Endodermal cell (in vitro differentiated cells): ENCODE measurements around the gene PHF21B. TPM values are rescaled to one million over a fixed set of nuclear protein-coding genes. Genes with fewer than 3 reads are reported as not detected.
A peak's percentile ranks its signal among the peaks of the same experiment; 100 is the strongest.
"Not testable (repeated sequence)": the region's sequence is repeated elsewhere in the genome, so short reads cannot be mapped to it uniquely, and the experiment has no call there.

ENCODE experiments used
- DNase-seq: peaks from one replicate; pipeline ENCODE4 v3.0.0-alpha.2; 2017
- H3K27ac ChIP-seq: 2 replicates; pipeline ENCODE4 v1.5.1; 2013; ENCODE audit warnings: mild to moderate bottlenecking, low read depth, low read length, moderate library complexity
- H3K27me3 ChIP-seq: 2 replicates; pipeline ENCODE4 v1.6.1; 2013; ENCODE audit warnings: mild to moderate bottlenecking, low read length, moderate library complexity; ENCODE audit not compliant: insufficient read depth, control insufficient read depth, poor library complexity, severe bottlenecking
- H3K36me3 ChIP-seq: 2 replicates; pipeline ENCODE4 v1.7.0; 2013; ENCODE audit warnings: mild to moderate bottlenecking, low read length, moderate library complexity; ENCODE audit not compliant: control insufficient read depth, insufficient read depth
- H3K4me1 ChIP-seq: one replicate; pipeline ENCODE4 v1.7.0; 2013; ENCODE audit warnings: low read length; ENCODE audit not compliant: control insufficient read depth, insufficient read depth
- H3K4me3 ChIP-seq: 2 replicates; pipeline ENCODE4 v1.5.1; 2013; ENCODE audit warnings: mild to moderate bottlenecking, low read length, moderate library complexity
- H3K9ac ChIP-seq: 2 replicates; pipeline ENCODE4 v1.6.1; 2013; ENCODE audit warnings: mild to moderate bottlenecking, low read length, moderate library complexity; ENCODE audit not compliant: poor library complexity, severe bottlenecking; ENCODE audit errors: extremely low read depth
- H3K9me3 ChIP-seq: 2 replicates; pipeline ENCODE4 v1.6.1; 2013; ENCODE audit warnings: mild to moderate bottlenecking, low read length, moderate library complexity; ENCODE audit not compliant: control insufficient read depth
- H3K27ac Mint-ChIP-seq: 2 replicates; pipeline ENCODE4 v1.8.0; 2020; ENCODE audit warnings: mixed read lengths
- H3K27me3 Mint-ChIP-seq: 2 replicates; pipeline ENCODE4 v1.8.0; 2021; ENCODE audit warnings: mild to moderate bottlenecking, mixed read lengths; ENCODE audit not compliant: insufficient read depth
- H3K36me3 Mint-ChIP-seq: 2 replicates; pipeline ENCODE4 v1.8.0; 2020; ENCODE audit warnings: low read depth, mixed read lengths
- H3K4me1 Mint-ChIP-seq: 2 replicates; pipeline ENCODE4 v1.8.0; 2020; ENCODE audit warnings: mixed read lengths
- H3K4me3 Mint-ChIP-seq: 2 replicates; pipeline ENCODE4 v1.8.0; 2020; ENCODE audit warnings: mild to moderate bottlenecking, moderate library complexity, mixed read lengths
- H3K9me3 Mint-ChIP-seq: 2 replicates; pipeline ENCODE4 v1.8.0; 2020; ENCODE audit warnings: mild to moderate bottlenecking, mixed read lengths
- WGBS, 2 experiments: methylation state at CpG; one replicate each; pipeline versions ENCODE4 v1.1.5 to v1.1.7; 2013; ENCODE audit warnings: missing lambda C conversion rate in 2 of 2, mixed read lengths in 1 of 2; ENCODE audit not compliant: insufficient coverage in 1 of 2, insufficient read length in 1 of 2; 5-methylcytosine and 5-hydroxymethylcytosine counted together
- total RNA-seq, 2 donors: library from RNA; stranded (reverse); fragmentation: NEBNext Ultra II Directional in 1 of 2; extraction: Animal tissue kit (Norgen Biotek cat#: 25700) in 1 of 2; gene quantifications; 2 replicates in 1 of 2; 3 replicates in 1 of 2; pipeline ENCODE4 v1.2.1, GENCODE V29; 2021
- TF ChIP-seq, protein P1 (sequence below): fragments of 200-600 bp; sonication (generic); conservative IDR thresholded peaks from 2 replicates; pipeline ENCODE4 v1.5.0; 2021; ENCODE audit warnings: antibody characterized with exemption, mild to moderate bottlenecking

PHF21B gene
- total RNA-seq, 2 donors from 2014 or later, result 57.5 to 69.2 TPM

GRCh38 chr22:44924710-44925109, 85.1 kb downstream of the PHF21B start:
- no peak overlapping the region for H3K27ac ChIP-seq
- H3K4me1 ChIP-seq, result no peaks in the 10 kb centered on the region
- peaks cover 12% of the 10 kb centered on the region for H3K36me3 ChIP-seq
- H3K4me3 Mint-ChIP-seq, result no peak overlapping the region
- no peaks in the 10 kb centered on the region for H3K27me3 ChIP-seq
- H3K27me3 Mint-ChIP-seq, result no peaks in the 10 kb centered on the region
- no peaks in the 10 kb centered on the region for H3K4me1 Mint-ChIP-seq
- no peak overlapping the region for H3K27ac Mint-ChIP-seq
- peaks cover 35% of the 10 kb centered on the region for H3K36me3 Mint-ChIP-seq
- H3K9me3 Mint-ChIP-seq, result no peaks in the 10 kb centered on the region
- peaks cover 11% of the 10 kb centered on the region for H3K9me3 ChIP-seq
- DNase-seq, result peak; percentile 13
- 94 to 95% methylated on average over 6 to 8 of the region's 8 CpGs for WGBS, 2 experiments
- H3K9ac ChIP-seq, result no peak overlapping the region
- TF ChIP-seq, protein P1, sequence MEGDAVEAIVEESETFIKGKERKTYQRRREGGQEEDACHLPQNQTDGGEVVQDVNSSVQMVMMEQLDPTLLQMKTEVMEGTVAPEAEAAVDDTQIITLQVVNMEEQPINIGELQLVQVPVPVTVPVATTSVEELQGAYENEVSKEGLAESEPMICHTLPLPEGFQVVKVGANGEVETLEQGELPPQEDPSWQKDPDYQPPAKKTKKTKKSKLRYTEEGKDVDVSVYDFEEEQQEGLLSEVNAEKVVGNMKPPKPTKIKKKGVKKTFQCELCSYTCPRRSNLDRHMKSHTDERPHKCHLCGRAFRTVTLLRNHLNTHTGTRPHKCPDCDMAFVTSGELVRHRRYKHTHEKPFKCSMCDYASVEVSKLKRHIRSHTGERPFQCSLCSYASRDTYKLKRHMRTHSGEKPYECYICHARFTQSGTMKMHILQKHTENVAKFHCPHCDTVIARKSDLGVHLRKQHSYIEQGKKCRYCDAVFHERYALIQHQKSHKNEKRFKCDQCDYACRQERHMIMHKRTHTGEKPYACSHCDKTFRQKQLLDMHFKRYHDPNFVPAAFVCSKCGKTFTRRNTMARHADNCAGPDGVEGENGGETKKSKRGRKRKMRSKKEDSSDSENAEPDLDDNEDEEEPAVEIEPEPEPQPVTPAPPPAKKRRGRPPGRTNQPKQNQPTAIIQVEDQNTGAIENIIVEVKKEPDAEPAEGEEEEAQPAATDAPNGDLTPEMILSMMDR, result no peak
- H3K4me3 ChIP-seq, result no peak overlapping the region

- no peaks in the 10 kb centered on the region for H3K27me3 Mint-ChIP-seq
- H3K9me3 ChIP-seq, result peaks cover 11% of the 10 kb centered on the region
- no peak overlapping the region for H3K27ac Mint-ChIP-seq
- H3K36me3 Mint-ChIP-seq, result peaks cover 33% of the 10 kb centered on the region
- no peaks in the 10 kb centered on the region for H3K27me3 ChIP-seq
- H3K9me3 Mint-ChIP-seq, result no peaks in the 10 kb centered on the region
- H3K9ac ChIP-seq, result no peak overlapping the region
- H3K27ac ChIP-seq, result no peak overlapping the region
- WGBS, 2 experiments, result 63 to 72% methylated on average over 4 to 5 of the region's 5 CpGs
- H3K36me3 ChIP-seq, result peaks cover 9% of the 10 kb centered on the region
- H3K4me3 Mint-ChIP-seq, result no peak overlapping the region
- no peaks in the 10 kb centered on the region for H3K4me1 Mint-ChIP-seq
- TF ChIP-seq, protein P1, result no peak
- peak; percentile 1 for DNase-seq
- H3K4me3 ChIP-seq, result no peak overlapping the region
- H3K4me1 ChIP-seq, result no peaks in the 10 kb centered on the region
Observed at GRCh38 chr22:44924098-44924497, 85.7 kb downstream of the PHF21B start.

DNA sequence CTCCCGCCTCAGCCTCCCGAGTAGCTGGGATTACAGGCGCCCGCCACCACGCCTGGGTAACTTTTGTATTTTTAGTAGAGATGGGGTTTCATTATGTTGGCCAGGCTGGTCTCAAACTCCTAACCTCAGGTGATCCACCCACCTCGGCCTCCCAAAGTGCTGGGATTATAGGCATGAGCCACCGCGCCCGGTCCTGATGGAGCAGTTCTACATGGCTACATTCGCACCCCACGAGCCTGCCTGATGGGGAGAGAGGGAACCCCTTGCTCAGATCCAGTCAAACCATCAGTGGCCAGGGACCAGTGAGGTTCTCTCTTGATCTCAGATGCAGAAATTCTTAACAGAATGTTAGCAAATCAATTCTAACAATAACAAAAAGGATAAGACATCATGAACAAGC, 88.0 kb downstream of the PHF21B start:
- not testable (repeated sequence) for H3K36me3 ChIP-seq, H3K27ac ChIP-seq, H3K9me3 Mint-ChIP-seq, H3K4me3 Mint-ChIP-seq, H3K9ac ChIP-seq, H3K27ac Mint-ChIP-seq, H3K4me3 ChIP-seq, H3K4me1 Mint-ChIP-seq, H3K4me1 ChIP-seq, H3K27me3 ChIP-seq, H3K27me3 Mint-ChIP-seq
- 94 to 97% methylated on average over 6 to 10 of the region's 11 CpGs for WGBS, 2 experiments
- H3K9me3 ChIP-seq, result peaks cover 11% of the 10 kb centered on the region
- peaks cover 34% of the 10 kb centered on the region for H3K36me3 Mint-ChIP-seq
- peak; percentile 12 for DNase-seq

DNA sequence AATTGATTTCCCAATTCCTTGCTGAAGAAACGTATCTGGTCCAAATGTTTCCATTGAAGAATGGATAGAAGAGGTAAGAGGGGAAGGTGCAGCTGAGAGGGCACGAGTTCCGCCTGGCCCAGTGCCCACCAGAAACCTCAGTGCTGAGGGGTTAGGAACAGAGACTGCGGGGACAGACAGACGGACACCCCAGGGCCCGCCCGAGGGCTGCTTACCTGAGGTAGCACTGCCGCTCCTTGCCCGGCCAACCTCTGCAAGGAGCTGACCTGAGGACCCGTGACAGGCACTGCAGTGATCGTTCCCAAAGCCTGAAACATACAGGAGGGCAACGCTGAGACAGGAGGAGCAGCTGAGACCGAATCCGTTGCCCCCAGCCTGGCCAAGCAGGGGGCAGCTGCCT, 89.6 kb downstream of the PHF21B start:
- H3K36me3 ChIP-seq, result peaks cover 18% of the 10 kb centered on the region
- peak; percentile 29 for DNase-seq
- no peak overlapping the region for H3K4me3 Mint-ChIP-seq
- H3K27me3 ChIP-seq, result no peaks in the 10 kb centered on the region
- WGBS, 2 experiments, result 93 to 96% methylated on average over 12 to 14 of the region's 14 CpGs
- H3K27me3 Mint-ChIP-seq, result no peaks in the 10 kb centered on the region
- TF ChIP-seq, protein P1, result no peak
- peaks cover 32% of the 10 kb centered on the region for H3K36me3 Mint-ChIP-seq
- no peak overlapping the region for H3K9ac ChIP-seq
- H3K4me3 ChIP-seq, result no peak overlapping the region
- no peaks in the 10 kb centered on the region for H3K4me1 Mint-ChIP-seq
- peaks cover 11% of the 10 kb centered on the region for H3K9me3 ChIP-seq
- no peaks in the 10 kb centered on the region for H3K9me3 Mint-ChIP-seq
- H3K27ac ChIP-seq, result no peak overlapping the region
- no peak overlapping the region for H3K27ac Mint-ChIP-seq
- H3K4me1 ChIP-seq, result no peaks in the 10 kb centered on the region
